H1 (cell line): ENCODE data around the gene STX7. TPM values are rescaled to one million over a fixed set of nuclear protein-coding genes. Genes with fewer than 3 reads are reported as not detected.

Source experiments
- CTCF ChIA-PET: fragments of 300-600 bp; sonication (Branson Sonifier 250); formaldehyde crosslinking; loops from one replicate; lab custom pipeline; 2021; ENCODE audit not compliant: partially characterized antibody; lab: Charles Lee
- POLR2A ChIA-PET: fragments of 300-600 bp; sonication (Branson Sonifier 250); formaldehyde crosslinking; loops from one replicate; lab custom pipeline; 2021; ENCODE audit warnings: inconsistent platforms; ENCODE audit not compliant: partially characterized antibody; lab: Charles Lee
- DNase-seq, 2 experiments: peaks; one replicate each; pipeline versions ENCODE4 v3.0.0 to v3.0.0-alpha.2; 2010 to 2022; ENCODE audit warnings: low spot score in 2 of 2, low read depth in 1 of 2, mixed read lengths in 1 of 2
- FAIRE-seq: peaks from 2 replicates; lab custom pipeline; 2011; peaks lifted over from hg19 to GRCh38; lab: Jason Lieb, UNC
- H2AFZ ChIP-seq: 2 replicates; pipeline ENCODE4 v1.8.1; 2012; ENCODE audit warnings: low read length, inconsistent platforms
- H2AK5ac ChIP-seq: 2 replicates; pipeline ENCODE4 v1.6.1; 2013; ENCODE audit warnings: low read depth, low read length
- H2BK120ac ChIP-seq: replicated peaks from 2 replicates; pipeline ENCODE3; 2013; ENCODE audit warnings: low read depth, low read length, inconsistent platforms
- H2BK12ac ChIP-seq: 2 replicates; pipeline ENCODE4 v1.6.1; 2013; ENCODE audit warnings: low read depth, low read length
- H2BK15ac ChIP-seq: 2 replicates; pipeline ENCODE4 v1.6.1; 2013; ENCODE audit warnings: low read length
- H2BK20ac ChIP-seq: 2 replicates; pipeline ENCODE4 v1.6.1; 2013; ENCODE audit warnings: low read length
- H2BK5ac ChIP-seq: 2 replicates; pipeline ENCODE4 v1.6.1; 2013; ENCODE audit warnings: low read depth, low read length
- H3K14ac ChIP-seq: 2 replicates; pipeline ENCODE4 v1.6.1; 2013; ENCODE audit warnings: inconsistent platforms; ENCODE audit not compliant: insufficient read length
- H3K18ac ChIP-seq: 2 replicates; pipeline ENCODE4 v1.6.1; 2013; ENCODE audit warnings: low read length; ENCODE audit errors: extremely low read depth
- H3K23ac ChIP-seq: 2 replicates; pipeline ENCODE4 v1.6.1; 2013; ENCODE audit warnings: inconsistent platforms; ENCODE audit not compliant: insufficient read length
- H3K23me2 ChIP-seq: 2 replicates; pipeline ENCODE4 v1.6.1; 2013; ENCODE audit warnings: low read depth, low read length
- H3K27ac ChIP-seq: 2 replicates; pipeline ENCODE4 v1.6.1; 2011; ENCODE audit warnings: low read depth, low read length, inconsistent platforms
- H3K27me3 ChIP-seq, 4 experiments: replicated peaks in 1 of 4; 1 replicate in 1 of 4; 2 replicates in 3 of 4; pipeline versions ENCODE4 v1.6.1 to v1.8.1; 2011 to 2013; ENCODE audit warnings: low read length in 3 of 4, mild to moderate bottlenecking in 3 of 4, inconsistent platforms in 2 of 4, mixed read lengths in 2 of 4, moderate library complexity in 1 of 4; ENCODE audit not compliant: control insufficient read depth in 3 of 4, insufficient read depth in 3 of 4; ENCODE audit errors: extremely low read depth in 1 of 4
- H3K36me3 ChIP-seq, 4 experiments: 2 replicates each; pipeline versions ENCODE4 v1.6.1 to v1.8.1; 2011 to 2013; ENCODE audit warnings: mild to moderate bottlenecking in 4 of 4, low read length in 3 of 4, moderate library complexity in 2 of 4, control low read depth in 1 of 4, inconsistent platforms in 1 of 4; ENCODE audit not compliant: insufficient read depth in 4 of 4, control insufficient read depth in 2 of 4
- H3K4ac ChIP-seq: replicated peaks from 2 replicates; pipeline ENCODE3; 2013; ENCODE audit warnings: low read length, low read depth, mixed read lengths, inconsistent platforms; ENCODE audit not compliant: insufficient read length
- H3K4me1 ChIP-seq, 4 experiments: replicated peaks in 1 of 4; 1 replicate in 1 of 4; 2 replicates in 3 of 4; pipeline versions ENCODE4 v1.6.1 to v1.8.1; 2011 to 2013; ENCODE audit warnings: low read length in 3 of 4, inconsistent platforms in 2 of 4, mixed read lengths in 1 of 4; ENCODE audit not compliant: insufficient read depth in 4 of 4, control insufficient read depth in 3 of 4
- H3K4me2 ChIP-seq, 2 experiments: 2 replicates each; pipeline versions ENCODE4 v1.6.1 to v1.8.1; 2011 to 2013; ENCODE audit warnings: low read depth in 2 of 2, low read length in 2 of 2, control low read depth in 1 of 2, inconsistent platforms in 1 of 2, mild to moderate bottlenecking in 1 of 2; ENCODE audit not compliant: insufficient read depth in 1 of 2
- H3K4me3 ChIP-seq, 4 experiments: fragments of 200-600, 300-600 bp in 1 of 4; sonication (generic), shearing (Covaris generic), sonication (Bioruptor Twin) in 1 of 4; 2 replicates each; pipeline versions ENCODE4 v1.5.1 to v1.8.1; 2011 to 2016; ENCODE audit warnings: low read length in 4 of 4, low read depth in 3 of 4, control low read depth in 2 of 4, inconsistent platforms in 2 of 4, mild to moderate bottlenecking in 2 of 4, mixed read lengths in 1 of 4, moderate library complexity in 1 of 4; ENCODE audit not compliant: insufficient read depth in 2 of 4; ENCODE audit errors: extremely low read depth in 1 of 4
- H3K56ac ChIP-seq: replicated peaks from 2 replicates; pipeline ENCODE3; 2013; ENCODE audit warnings: low read depth, mild to moderate bottlenecking, mixed read lengths, low read length, inconsistent platforms; ENCODE audit not compliant: insufficient read length
- H3K79me1 ChIP-seq: 2 replicates; pipeline ENCODE4 v1.6.1; 2013; ENCODE audit warnings: low read depth, low read length, control low read depth
- H3K79me2 ChIP-seq, 2 experiments: 2 replicates each; pipeline versions ENCODE4 v1.6.1 to v1.8.1; 2012 to 2013; ENCODE audit warnings: low read length in 2 of 2, mild to moderate bottlenecking in 2 of 2, inconsistent platforms in 1 of 2; ENCODE audit not compliant: insufficient read depth in 2 of 2, control insufficient read depth in 1 of 2
- H3K9ac ChIP-seq, 4 experiments: replicated peaks in 1 of 4; 1 replicate in 1 of 4; 2 replicates in 3 of 4; pipeline versions ENCODE4 v1.6.1 to v1.8.1; 2011 to 2013; ENCODE audit warnings: low read depth in 3 of 4, low read length in 3 of 4, control low read depth in 2 of 4, mild to moderate bottlenecking in 2 of 4, moderate library complexity in 2 of 4, inconsistent platforms in 1 of 4; ENCODE audit errors: extremely low read depth in 1 of 4
- H3K9me3 ChIP-seq, 2 experiments: 2 replicates each; pipeline versions ENCODE4 v1.6.1 to v1.8.1; 2012 to 2013; ENCODE audit warnings: mild to moderate bottlenecking in 2 of 2, moderate library complexity in 2 of 2, control low read depth in 1 of 2, inconsistent platforms in 1 of 2, low read depth in 1 of 2, low read length in 1 of 2, mixed read lengths in 1 of 2; ENCODE audit not compliant: insufficient read depth in 2 of 2
- H4K20me1 ChIP-seq, 2 experiments: replicated peaks in 1 of 2; 2 replicates each; pipeline versions ENCODE3 to v1.8.1; 2011 to 2013; ENCODE audit warnings: inconsistent platforms in 2 of 2, low read length in 2 of 2, mild to moderate bottlenecking in 1 of 2; ENCODE audit not compliant: insufficient read depth in 2 of 2, control insufficient read depth in 1 of 2
- H4K5ac ChIP-seq: 2 replicates; pipeline ENCODE4 v1.6.1; 2013; ENCODE audit warnings: low read length, low read depth, mixed read lengths, inconsistent platforms; ENCODE audit not compliant: insufficient read length
- H4K8ac ChIP-seq: 2 replicates; pipeline ENCODE4 v1.8.0; 2013; ENCODE audit warnings: mild to moderate bottlenecking, moderate library complexity, low read length, inconsistent platforms; ENCODE audit not compliant: insufficient read depth; ENCODE audit errors: extremely low read depth
- H4K91ac ChIP-seq: replicated peaks from 2 replicates; pipeline ENCODE3; 2013; ENCODE audit warnings: low read length, mixed read lengths, inconsistent platforms; ENCODE audit not compliant: insufficient read length
- BRCA1 ChIP-seq: IDR thresholded peaks from 2 replicates; pipeline ENCODE4 v1.6.1; 2012; ENCODE audit warnings: low read depth, low read length, improper control_type of control experiment
- CBX5 ChIP-seq: fragments of 300-800, 300-1000 bp; sonication (generic); IDR thresholded peaks from 2 replicates; pipeline ENCODE4 v1.7.1; 2016; ENCODE audit warnings: antibody characterized with exemption, low read length, low read depth
- HDAC2 ChIP-seq, 2 experiments: fragments of 300-600 bp in 1 of 2; sonication (generic) in 1 of 2; IDR thresholded peaks; 2 replicates each; pipeline ENCODE4 v1.6.1; 2011 to 2012; ENCODE audit warnings: low read depth in 2 of 2, low read length in 2 of 2, mild to moderate bottlenecking in 2 of 2, moderate library complexity in 2 of 2, borderline replicate concordance in 1 of 2, inconsistent platforms in 1 of 2
- KDM1A ChIP-seq: fragments of 200-600, 300-600 bp; sonication (generic); IDR thresholded peaks from 2 replicates; pipeline ENCODE4 v1.7.1; 2016; ENCODE audit warnings: mild to moderate bottlenecking, low read length, borderline replicate concordance
- RAD21 ChIP-seq, 2 experiments: IDR thresholded peaks in 1 of 2; conservative IDR thresholded peaks in 1 of 2; 2 replicates each; pipeline ENCODE4 v1.6.1; 2011; ENCODE audit warnings: low read depth in 2 of 2, low read length in 2 of 2, improper control_type of control experiment in 1 of 2, inconsistent platforms in 1 of 2, mild to moderate bottlenecking in 1 of 2, moderate library complexity in 1 of 2
- RNF2 ChIP-seq: fragments of 200-900, 300-1000 bp; sonication (generic); IDR thresholded peaks from 2 replicates; pipeline ENCODE4 v1.7.1; 2016; ENCODE audit warnings: borderline replicate concordance, low read depth, mild to moderate bottlenecking, antibody characterized with exemption, low read length; ENCODE audit not compliant: poor library complexity, severe bottlenecking; ENCODE audit errors: missing control alignments
- SAP30 ChIP-seq: fragments of 300-600 bp; sonication (generic); IDR thresholded peaks from 2 replicates; pipeline ENCODE4 v1.7.1; 2012; ENCODE audit warnings: low read length, moderate library complexity, mild to moderate bottlenecking, inconsistent platforms; ENCODE audit not compliant: insufficient read depth, insufficient replicate concordance
- SIN3A ChIP-seq, 2 experiments: IDR thresholded peaks in 1 of 2; conservative IDR thresholded peaks in 1 of 2; 2 replicates each; pipeline ENCODE4 v1.6.1; 2011 to 2012; ENCODE audit warnings: low read length in 2 of 2, improper control_type of control experiment in 1 of 2, low read depth in 1 of 2, mild to moderate bottlenecking in 1 of 2
- SP1 ChIP-seq: IDR thresholded peaks from 2 replicates; pipeline ENCODE4 v1.6.1; 2011; ENCODE audit warnings: low read depth, low read length
- SUZ12 ChIP-seq: fragments of 200-600 bp; sonication (generic); IDR thresholded peaks from 2 replicates; pipeline ENCODE4 v1.6.1; 2012; ENCODE audit warnings: mild to moderate bottlenecking, inconsistent platforms, low read length, moderate library complexity, mixed read lengths
- TCF12 ChIP-seq: IDR thresholded peaks from 2 replicates; pipeline ENCODE4 v1.6.1; 2011; ENCODE audit warnings: low read depth, mild to moderate bottlenecking, low read length
- TEAD4 ChIP-seq: IDR thresholded peaks from 2 replicates; pipeline ENCODE4 v1.6.1; 2012; ENCODE audit warnings: low read depth, low read length, inconsistent platforms, mixed read lengths
- WGBS, 2 experiments: shearing (Covaris generic) in 1 of 2; methylation state at CpG; one replicate each; pipeline versions ENCODE4 v1.1.6 to v1.1.7; 2013 to 2015; ENCODE audit warnings: low lambda C conversion rate in 2 of 2, mixed read lengths in 2 of 2, inconsistent platforms in 1 of 2, low coverage in 1 of 2, missing lambda C conversion rate in 1 of 2; ENCODE audit not compliant: insufficient replicate concordance in 2 of 2, insufficient coverage in 1 of 2, insufficient read length in 1 of 2; ENCODE audit errors: extremely low coverage in 1 of 2, missing lambda C conversion rate in 1 of 2; 5-methylcytosine and 5-hydroxymethylcytosine counted together
- polyA plus RNA-seq, 7 experiments: library from polyadenylated mRNA; depleted of rRNA in 3 of 7; stranded (reverse) in 5 of 7; unstranded in 2 of 7; fragments of >200 nt in 5 of 7; fragments of 200-250 nt in 2 of 7; gene quantifications; 1 replicate in 5 of 7; 2 replicates in 1 of 7; 4 replicates in 1 of 7; pipeline versions ENCODE4 v1.2.1 to v1.2.3, GENCODE V29; 2011 to 2013; ENCODE audit warnings: missing spikeins in 2 of 7, mixed read lengths in 2 of 7
- total RNA-seq: library from RNA; stranded (reverse); fragmentation: NEBNext Ultra II Directional; extraction: Animal tissue kit (Norgen Biotek cat#: 25700); gene quantifications from 2 replicates; pipeline ENCODE4 v1.2.1, GENCODE V29; 2021

Gene STX7
- total and polyA plus RNA-seq, 2 of the 8 experiments (the other 6 are each of a cell fraction or from before 2014, with no cell fraction given), result 5.7 to 27.9 TPM

DNA sequence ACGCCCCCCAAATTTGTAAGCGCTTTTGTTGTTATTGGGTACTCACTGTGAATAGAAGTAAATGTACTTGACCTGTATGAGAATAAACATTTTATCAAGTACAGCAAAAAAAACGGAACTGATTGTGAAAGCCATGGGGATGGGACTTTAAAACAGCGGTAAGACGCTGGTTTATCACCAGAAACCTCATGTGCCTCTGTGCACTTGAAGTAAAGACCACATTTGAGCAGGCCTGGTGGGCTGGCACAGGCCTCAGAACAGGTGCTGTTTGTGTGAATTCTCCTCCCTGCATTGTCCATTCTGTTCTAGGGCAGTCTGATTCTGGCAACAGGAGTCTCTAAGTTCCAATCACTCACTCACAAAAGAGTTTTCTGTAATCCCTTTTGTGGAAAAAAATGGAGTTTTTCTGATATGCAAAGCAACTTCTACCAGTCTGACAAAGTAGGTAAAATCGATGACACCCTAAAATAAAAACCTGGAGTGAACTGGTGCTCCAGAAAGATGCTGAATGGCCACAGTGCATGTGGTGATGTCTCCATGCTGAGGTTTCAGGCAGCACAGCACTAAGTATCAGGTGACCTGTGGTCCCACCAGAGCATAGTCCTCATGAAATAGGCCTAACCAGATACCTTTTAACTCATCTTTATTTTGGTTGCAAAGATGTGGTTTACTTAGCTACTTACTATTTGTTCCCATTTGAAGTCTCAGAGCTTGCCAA, 53.9 kb downstream of the STX7 start:
- Histone ChIP-seq H4K20me1 (no peaks in the 10 kb centered on the region), H3K79me1 (no peaks in the 10 kb centered on the region), H3K9ac (no peak overlapping the region), H2AK5ac (no peak overlapping the region), H2AFZ (no peak overlapping the region), H3K4me1 (no peaks in the 10 kb centered on the region), H3K4me2 (no peak overlapping the region), H4K8ac (no peak overlapping the region), H3K27me3 (no peaks in the 10 kb centered on the region), H2BK5ac (no peak overlapping the region), H4K91ac (no peak overlapping the region), H3K79me2 (no peaks in the 10 kb centered on the region), H3K23ac (no peak overlapping the region), H2BK12ac (no peak overlapping the region), H4K5ac (no peak overlapping the region), H3K4me3 (no peak overlapping the region), H3K18ac (no peak overlapping the region), H3K56ac (no peak overlapping the region), H3K14ac (no peak overlapping the region), H3K23me2 (no peaks in the 10 kb centered on the region; the same call in 1 of the 2 replicates), H3K27ac (no peak overlapping the region), H3K9me3 (no peaks in the 10 kb centered on the region), H3K36me3 (peaks cover 6 to 30% (median 13%) of the 10 kb centered on the region in 4 experiments; a peak in 6 of 8 replicates), H2BK120ac (no peak overlapping the region), H3K4ac (no peak overlapping the region), H2BK20ac (no peak overlapping the region), H2BK15ac (no peak overlapping the region)
- FAIRE-seq, result no peak
- ChIA-PET POLR2A (no interaction called here), CTCF (no interaction called here)
- WGBS, 2 experiments, result 96% methylated on average over 6 of the region's 6 CpGs; no CpG with 5 or more reads in 1 of the 2 experiments
- DNase-seq, result no peak
- TF ChIP-seq SUZ12, result no peak
- TF ChIP-seq SIN3A (conservative IDR thresholded peaks at IDR 0.05 in 1 of 2, IDR thresholded peaks at IDR 0.05 in 1 of 2; ENCODE audit: low read depth in 1 of 2, low read length in 2 of 2), result no peak
- TF ChIP-seq TCF12, result no peak
- no peak for TF ChIP-seq BRCA1
- TF ChIP-seq SAP30, result no peak
- no peak for TF ChIP-seq KDM1A
- TF ChIP-seq RAD21 (IDR thresholded peaks at IDR 0.05 in 1 of 2, conservative IDR thresholded peaks at IDR 0.05 in 1 of 2; ENCODE audit: low read depth in 2 of 2, low read length in 2 of 2), result no peak
- TF ChIP-seq HDAC2 (IDR thresholded peaks at IDR 0.05; ENCODE audit: borderline replicate concordance in 1 of 2, low read depth in 2 of 2, low read length in 2 of 2), result no peak
- no peak for TF ChIP-seq CBX5
- no peak for TF ChIP-seq TEAD4
- no peak for TF ChIP-seq SP1
- no peak for TF ChIP-seq RNF2
